Breast epithelium (tissue), 3 donors: ENCODE results near the gene RNF4.

Experiments
- CTCF ChIP-seq, 3 donors: fragments of 450-650 bp; IDR thresholded peaks; one replicate each; pipeline ENCODE4 v1.5.1; 2016 to 2017; ENCODE audit warnings: antibody characterized with exemption in 3 of 3, mild to moderate bottlenecking in 3 of 3, moderate library complexity in 3 of 3
- POLR2A ChIP-seq: fragments of 450-650 bp; IDR thresholded peaks from one replicate; pipeline ENCODE4 v1.6.1; 2016; ENCODE audit warnings: antibody characterized with exemption, mild to moderate bottlenecking, moderate library complexity

GRCh38 chr4:2486981-2487380, 18.1 kb downstream of the RNF4 start:
- TF ChIP-seq CTCF (IDR thresholded peaks at IDR 0.05): no peak
- no peak for TF ChIP-seq POLR2A
